GM12891 (cell line): ENCODE results near the gene CEMIP.

Experiments used
- POLR2A ChIP-seq: IDR thresholded peaks from 2 replicates; pipeline ENCODE4 v1.6.1; 2011; ENCODE audit warnings: low read depth, low read length, control low read depth
- SPI1 ChIP-seq: IDR thresholded peaks from 2 replicates; pipeline ENCODE4 v1.6.1; 2011; ENCODE audit warnings: low read depth, low read length, control low read depth

GRCh38 chr15:80931191-80931590, 152.0 kb downstream of the CEMIP start:
- TF ChIP-seq POLR2A, result no peak
- TF ChIP-seq SPI1, result no peak
